Mammary epithelial cell (primary cell): ENCODE measurements around the gene FTSJ3.

Experiments used
- EZH2 ChIP-seq: IDR thresholded peaks from 2 replicates; pipeline ENCODE4 v1.6.1; 2012; ENCODE audit warnings: low read length, inconsistent platforms, borderline replicate concordance
- TF ChIP-seq, protein P1 (sequence below), 2 donors: IDR thresholded peaks in 1 of 2; conservative IDR thresholded peaks in 1 of 2; 2 replicates each; pipeline ENCODE4 v1.5.1; 2011 to 2012; ENCODE audit warnings: inconsistent platforms in 2 of 2, low read length in 2 of 2, mild to moderate bottlenecking in 2 of 2, control low read depth in 1 of 2, low read depth in 1 of 2; ENCODE audit not compliant: insufficient read depth in 1 of 2; ENCODE audit errors: extremely low read depth in 1 of 2

DNA sequence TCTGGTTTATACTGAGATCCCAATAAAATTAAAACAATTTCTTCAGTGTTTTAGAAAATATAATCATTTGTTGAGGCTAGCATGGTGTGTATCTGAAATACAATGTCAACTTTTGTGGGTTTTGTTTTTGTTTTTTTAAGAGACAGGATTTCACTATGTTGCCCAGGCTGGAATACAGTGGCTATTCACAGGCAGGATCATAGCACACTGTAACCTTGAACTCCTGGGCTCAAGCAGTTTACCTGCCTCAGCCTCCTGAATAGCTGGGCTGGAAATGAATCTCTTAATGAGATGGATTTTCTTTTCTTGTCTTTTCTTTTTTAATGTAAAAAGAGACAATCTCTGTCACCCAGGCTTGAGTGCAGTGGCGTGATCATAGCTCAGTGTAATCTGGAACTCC lies 41.3 kb downstream of the FTSJ3 start:
- TF ChIP-seq, protein P1, sequence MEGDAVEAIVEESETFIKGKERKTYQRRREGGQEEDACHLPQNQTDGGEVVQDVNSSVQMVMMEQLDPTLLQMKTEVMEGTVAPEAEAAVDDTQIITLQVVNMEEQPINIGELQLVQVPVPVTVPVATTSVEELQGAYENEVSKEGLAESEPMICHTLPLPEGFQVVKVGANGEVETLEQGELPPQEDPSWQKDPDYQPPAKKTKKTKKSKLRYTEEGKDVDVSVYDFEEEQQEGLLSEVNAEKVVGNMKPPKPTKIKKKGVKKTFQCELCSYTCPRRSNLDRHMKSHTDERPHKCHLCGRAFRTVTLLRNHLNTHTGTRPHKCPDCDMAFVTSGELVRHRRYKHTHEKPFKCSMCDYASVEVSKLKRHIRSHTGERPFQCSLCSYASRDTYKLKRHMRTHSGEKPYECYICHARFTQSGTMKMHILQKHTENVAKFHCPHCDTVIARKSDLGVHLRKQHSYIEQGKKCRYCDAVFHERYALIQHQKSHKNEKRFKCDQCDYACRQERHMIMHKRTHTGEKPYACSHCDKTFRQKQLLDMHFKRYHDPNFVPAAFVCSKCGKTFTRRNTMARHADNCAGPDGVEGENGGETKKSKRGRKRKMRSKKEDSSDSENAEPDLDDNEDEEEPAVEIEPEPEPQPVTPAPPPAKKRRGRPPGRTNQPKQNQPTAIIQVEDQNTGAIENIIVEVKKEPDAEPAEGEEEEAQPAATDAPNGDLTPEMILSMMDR (conservative IDR thresholded peaks at IDR 0.05 in 1 of 2, IDR thresholded peaks at IDR 0.05 in 1 of 2; ENCODE audit: extremely low read depth in 1 of 2, insufficient read depth in 1 of 2, low read depth in 1 of 2, low read length in 2 of 2), result no peak
- TF ChIP-seq EZH2, result no peak
